Erythroblast (primary cell): ENCODE results near the gene CAB39L.

Source experiments
- GATA1 ChIP-seq: IDR thresholded peaks from 2 replicates; pipeline ENCODE4 v1.6.1; 2011; ENCODE audit warnings: low read depth, mild to moderate bottlenecking, control low read depth, low read length, moderate library complexity
- POLR2A ChIP-seq: IDR thresholded peaks from 2 replicates; pipeline ENCODE4 v1.6.1; 2011; ENCODE audit warnings: mild to moderate bottlenecking, low read length

- TF ChIP-seq POLR2A: no peak
- TF ChIP-seq GATA1: no peak
Measured at GRCh38 chr13:49288458-49288857, 155.4 kb downstream of the CAB39L start.
